Gastroesophageal sphincter (tissue), 4 donors: Measurements from ENCODE around the gene MSH5. TPM values are rescaled to one million over a fixed set of nuclear protein-coding genes. Genes with fewer than 3 reads are reported as not detected.
"Not testable (repeated sequence)": the region's sequence is repeated elsewhere in the genome, so short reads cannot be mapped to it uniquely, and the experiment has no call there.

Experiments used
- ATAC-seq: fragments of 150-250 bp; one replicate; pipeline ENCODE4 v1.9.1; 2016; ENCODE audit warnings: mild to moderate bottlenecking, moderate library complexity
- H3K27ac ChIP-seq, 4 donors: fragments of 200-600 bp; sonication (generic) in 3 of 4; 1 replicate in 3 of 4; 2 replicates in 1 of 4; pipeline ENCODE4 v1.5.1; 2016 to 2019
- H3K27me3 ChIP-seq: fragments of 200-600 bp; sonication (generic); one replicate; pipeline ENCODE4 v1.5.1; 2019
- H3K36me3 ChIP-seq, 2 donors: fragments of 200-600 bp; sonication (generic); one replicate each; pipeline ENCODE4 v1.5.1; 2019; ENCODE audit warnings: control low read depth in 1 of 2
- H3K4me1 ChIP-seq, 3 donors: fragments of 200-600 bp; sonication (generic); 1 replicate in 2 of 3; 2 replicates in 1 of 3; pipeline ENCODE4 v1.5.1; 2016 to 2019; ENCODE audit warnings: control low read depth in 2 of 3
- H3K4me3 ChIP-seq, 2 donors: fragments of 200-600 bp; sonication (generic); one replicate each; pipeline ENCODE4 v1.5.1; 2019; ENCODE audit warnings: mild to moderate bottlenecking in 1 of 2, moderate library complexity in 1 of 2
- H3K9me3 ChIP-seq, 3 donors: fragments of 200-600 bp; sonication (generic); one replicate each; pipeline ENCODE4 v1.5.1; 2017 to 2019; ENCODE audit warnings: control low read depth in 2 of 3
- CTCF ChIP-seq, 4 experiments: fragments of 200-600 bp in 2 of 4; fragments of 450-650 bp in 2 of 4; sonication (generic) in 1 of 4; IDR thresholded peaks; one replicate each; pipeline ENCODE4 v1.5.1; 2017 to 2019; ENCODE audit warnings: antibody characterized with exemption in 4 of 4, mild to moderate bottlenecking in 2 of 4, moderate library complexity in 2 of 4
- EP300 ChIP-seq: sonication (generic); formaldehyde crosslinking; IDR thresholded peaks from one replicate; pipeline ENCODE4 v1.6.1; 2017; ENCODE audit warnings: antibody characterized with exemption, mild to moderate bottlenecking
- POLR2A ChIP-seq, 2 donors: fragments of 450-650 bp; IDR thresholded peaks; one replicate each; pipeline ENCODE4 v1.6.1; 2017; ENCODE audit warnings: antibody characterized with exemption in 2 of 2, mild to moderate bottlenecking in 2 of 2, moderate library complexity in 1 of 2
- POLR2AphosphoS5 ChIP-seq: sonication (generic); formaldehyde crosslinking; IDR thresholded peaks from one replicate; pipeline ENCODE4 v1.6.1; 2017; ENCODE audit warnings: antibody characterized with exemption
- WGBS, 2 donors: methylation state at CpG; one replicate each; pipeline ENCODE4 v1.1.5; 2018; ENCODE audit warnings: low coverage in 1 of 2; 5-methylcytosine and 5-hydroxymethylcytosine counted together
- small RNA-seq, 4 donors: library from RNA; depleted of rRNA; stranded (forward); fragments of <200 nt; gene quantifications; one replicate each; pipeline ENCODE3, GENCODE V24; 2016
- total RNA-seq, 4 donors: library from RNA; depleted of rRNA; stranded (reverse); fragments of >200 nt; gene quantifications; one replicate each; pipeline ENCODE4 v1.1.0, GENCODE V29; 2016

Gene MSH5
- total RNA-seq, 4 donors from 2014 or later = 1.9 to 12.7 (median 6.7) TPM

- TF ChIP-seq EP300 = no peak
- peak in 2 of 4 experiments; percentile 34 to 41 for TF ChIP-seq CTCF (IDR thresholded peaks at IDR 0.05)
- peak; percentile 91 for TF ChIP-seq POLR2AphosphoS5
- TF ChIP-seq POLR2A (IDR thresholded peaks at IDR 0.05) = peak; percentile 79 to 80
- Histone ChIP-seq H3K4me3 (peak within 1 kb of the TSS; percentile 59 to 63), H3K9me3 (no peaks in the 10 kb centered on the region), H3K36me3 (peaks cover 0 to 19% of the 10 kb centered on the region in 2 donors), H3K27me3 (no peaks in the 10 kb centered on the region), H3K27ac (peak within 1 kb of the TSS; percentile 90 to 96 (median 92)), H3K4me1 (peaks cover 3 to 26% (median 5%) of the 10 kb centered on the region in 3 donors)
- WGBS, 2 donors = 0 to 1% methylated on average over 5 to 25 of the region's 51 CpGs
- peak; percentile 99 for ATAC-seq
Observed at GRCh38 chr6:31806470-31807272, 66.9 kb downstream of the MSH5 start, which contains the start of gene LSM2. Gene LSM2 (minus strand): TSS chr6:31806966. CDS start chr6:31806757, 209 bp downstream.

GRCh38 chr6:31808599-31808998 lies 68.8 kb downstream of the MSH5 start:
- Histone ChIP-seq H3K27ac (peak overlapping the region in 1 of 4 donors; percentile 93), H3K4me1 (peaks cover 4 to 33% (median 7%) of the 10 kb centered on the region in 3 donors)
- WGBS, 2 donors = 85 to 88% methylated on average over 3 to 10 of the region's 10 CpGs
- H3K4me3 ChIP-seq, H3K36me3 ChIP-seq, H3K9me3 ChIP-seq, ATAC-seq, H3K27me3 ChIP-seq: not testable (repeated sequence)

- H3K27ac ChIP-seq = no peak overlapping the region
- no peaks in the 10 kb centered on the region for H3K36me3 ChIP-seq
- no peaks in the 10 kb centered on the region for H3K27me3 ChIP-seq
- TF ChIP-seq POLR2AphosphoS5 = no peak
- no peak for TF ChIP-seq POLR2A (IDR thresholded peaks at IDR 0.05)
- no peak for TF ChIP-seq EP300
- no peak for TF ChIP-seq CTCF (IDR thresholded peaks at IDR 0.05)
- H3K4me1 ChIP-seq = peaks cover 3 to 22% (median 7%) of the 10 kb centered on the region in 3 donors
- H3K9me3 ChIP-seq = no peaks in the 10 kb centered on the region
- ATAC-seq = no peak
- 94 to 96% methylated on average over 6 of the region's 12 CpGs for WGBS, 2 donors
- H3K4me3 ChIP-seq = no peak overlapping the region
Observed at GRCh38 chr6:31811645-31812044, 71.8 kb downstream of the MSH5 start.

Small RNA genes lying within 50 kb of the gene (small RNA-seq; reads per million reads assigned to genes)
- gene LY6G6D (0 reads per million in 4 donors), gene MIR4646 (0 to 0.37 (median 0) reads per million in 4 donors), gene MSH5-SAPCD1 (0 reads per million in 4 donors), gene RF00019 (0 reads per million in 4 donors), gene RNU6-850P (0 reads per million in 4 donors), gene SAPCD1 (0 reads per million in 4 donors)

Other genes starting within 250 kb of the MSH5 start
- 1 to 10 TPM; 1.7 to 4.8 (median 2.0) TPM for gene MICB, start 241.9 kb upstream of the MSH5 start, total RNA-seq
- gene MCCD1, start 211.0 kb upstream of the MSH5 start, total RNA-seq = not detected
- gene DDX39B, start 198.0 kb upstream of the MSH5 start, total RNA-seq = 100 to 1,000 TPM; 125 to 327 (median 217) TPM
- gene ATP6V1G2, start 193.4 kb upstream of the MSH5 start, total RNA-seq = 1 to 10 TPM; 1.3 to 5.7 (median 2.9) TPM
- gene NFKBIL1, start 192.4 kb upstream of the MSH5 start, total RNA-seq = 10 to 100 TPM; 21.3 to 44.2 (median 28.5) TPM
- gene LTA, start 167.7 kb upstream of the MSH5 start, total RNA-seq = not detected
- gene TNF, start 164.4 kb upstream of the MSH5 start, total RNA-seq = under 1 TPM in 1 of 4 donors, not detected in 3; 0.81 TPM
- under 1 TPM in 1 of 4 donors, not detected in 3; 0.57 TPM for gene LTB, start 157.6 kb upstream of the MSH5 start, total RNA-seq
- gene LST1, start 153.7 kb upstream of the MSH5 start, total RNA-seq = 1 to 10 TPM; 1.4 to 7.7 (median 6.9) TPM
- gene NCR3, start 147.0 kb upstream of the MSH5 start, total RNA-seq = not detected
- gene AIF1, start 124.8 kb upstream of the MSH5 start, total RNA-seq = 10 to 100 TPM in 3 of 4 donors, 1 to 10 TPM in 1; 5.6 to 46.4 (median 21.3) TPM
- gene PRRC2A, start 119.3 kb upstream of the MSH5 start, total RNA-seq = 100 to 1,000 TPM in 1 of 4 donors, 10 to 100 TPM in 3; 47.9 to 137 (median 76.2) TPM
- 100 to 1,000 TPM; 131 to 252 (median 190) TPM for gene BAG6, start 87.3 kb upstream of the MSH5 start, total RNA-seq
- 1 to 10 TPM in 3 of 4 donors, under 1 TPM in 1; 0.62 to 7.4 (median 3.2) TPM for gene APOM, start 84.1 kb upstream of the MSH5 start, total RNA-seq
- gene C6orf47, start 79.2 kb upstream of the MSH5 start, total RNA-seq = 10 to 100 TPM; 30.0 to 40.0 (median 36.1) TPM
- gene GPANK1, start 75.0 kb upstream of the MSH5 start, total RNA-seq = 10 to 100 TPM; 17.1 to 22.3 (median 17.9) TPM
- gene CSNK2B, start 73.9 kb upstream of the MSH5 start, total RNA-seq = 100 to 1,000 TPM; 162 to 197 (median 167) TPM
- gene LY6G5B, start 70.0 kb upstream of the MSH5 start, total RNA-seq = 1 to 10 TPM in 3 of 4 donors, under 1 TPM in 1; 0.10 to 9.3 (median 3.9) TPM
- 1 to 10 TPM in 1 of 4 donors, under 1 TPM in 1, not detected in 2; 0.94 to 1.9 TPM for gene LY6G5C, start 58.9 kb upstream of the MSH5 start, total RNA-seq
- 10 to 100 TPM; 37.4 to 49.8 (median 47.2) TPM for gene ABHD16A, start 36.7 kb upstream of the MSH5 start, total RNA-seq
- not detected for gene LY6G6F, start 33.1 kb upstream of the MSH5 start, total RNA-seq
- not detected for gene LY6G6D, start 24.7 kb upstream of the MSH5 start, total RNA-seq
- not detected for gene LY6G6C, start 18.3 kb upstream of the MSH5 start, total RNA-seq
- gene MPIG6B, start 16.6 kb upstream of the MSH5 start, total RNA-seq = under 1 TPM in 1 of 4 donors, not detected in 3; 0.54 TPM
- gene DDAH2, start 10.7 kb upstream of the MSH5 start, total RNA-seq = 100 to 1,000 TPM in 2 of 4 donors, 10 to 100 TPM in 2; 75.6 to 127 (median 99.0) TPM
- 100 to 1,000 TPM; 191 to 427 (median 276) TPM for gene CLIC1, start 3.5 kb upstream of the MSH5 start, total RNA-seq
- gene SAPCD1, start 22.7 kb downstream of the MSH5 start, total RNA-seq = 1 to 10 TPM in 1 of 4 donors, under 1 TPM in 1, not detected in 2; 0.93 to 1.1 TPM
- gene VWA7, start 37.3 kb downstream of the MSH5 start, total RNA-seq = under 1 TPM; 0.12 to 0.54 (median 0.31) TPM
- gene VARS1, start 55.7 kb downstream of the MSH5 start, total RNA-seq = 10 to 100 TPM; 25.4 to 50.6 (median 29.9) TPM
- 10 to 100 TPM; 18.0 to 31.7 (median 28.5) TPM for gene LSM2, start 67.0 kb downstream of the MSH5 start, total RNA-seq
- gene HSPA1L, start 75.3 kb downstream of the MSH5 start, total RNA-seq = 1 to 10 TPM; 1.9 to 3.9 (median 2.6) TPM
- 100 to 1,000 TPM; 287 to 496 (median 351) TPM for gene HSPA1A, start 75.5 kb downstream of the MSH5 start, total RNA-seq
- gene HSPA1B, start 87.7 kb downstream of the MSH5 start, total RNA-seq = 100 to 1,000 TPM; 198 to 260 (median 219) TPM
- 10 to 100 TPM; 28.2 to 39.1 (median 30.5) TPM for gene NEU1, start 122.8 kb downstream of the MSH5 start, total RNA-seq
- gene SLC44A4, start 139.0 kb downstream of the MSH5 start, total RNA-seq = 1 to 10 TPM in 2 of 4 donors, not detected in 2; 1.1 to 4.5 TPM
- 10 to 100 TPM; 29.5 to 43.4 (median 35.5) TPM for gene EHMT2, start 157.7 kb downstream of the MSH5 start, total RNA-seq
- 1 to 10 TPM in 2 of 4 donors, under 1 TPM in 2; 0.40 to 2.0 (median 0.86) TPM for gene ZBTB12, start 162.1 kb downstream of the MSH5 start, total RNA-seq
- 10 to 100 TPM in 3 of 4 donors, 1 to 10 TPM in 1; 3.3 to 33.4 (median 14.4) TPM for gene C2, start 187.7 kb downstream of the MSH5 start, total RNA-seq
- 10 to 100 TPM in 3 of 4 donors, 1 to 10 TPM in 1; 8.1 to 42.6 (median 23.1) TPM for gene CFB, start 206.1 kb downstream of the MSH5 start, total RNA-seq
- gene NELFE, start 219.0 kb downstream of the MSH5 start, total RNA-seq = 10 to 100 TPM; 64.1 to 89.7 (median 70.4) TPM
- 10 to 100 TPM; 18.8 to 52.5 (median 25.8) TPM for gene SKIC2, start 219.2 kb downstream of the MSH5 start, total RNA-seq
- gene DXO, start 232.1 kb downstream of the MSH5 start, total RNA-seq = 10 to 100 TPM; 12.3 to 17.4 (median 14.6) TPM
- 100 to 1,000 TPM in 1 of 4 donors, 10 to 100 TPM in 3; 50.4 to 111 (median 81.5) TPM for gene C4A, start 242.1 kb downstream of the MSH5 start, total RNA-seq